ENCODE measurements around the gene SLC25A3.

GRCh38 chr12:98578392-98578791 lies 15.1 kb upstream of the SLC25A3 start:
- TF ChIP-seq CTCF (IDR thresholded peaks at IDR 0.05; ENCODE audit: low read length) (no peak), EZH2 (IDR thresholded peaks at IDR 0.05; ENCODE audit: borderline replicate concordance, low read length) (no peak)
